A673 (cell line): Measurements from ENCODE around the gene DMC1.
"Not testable (repeated sequence)": the region's sequence is repeated elsewhere in the genome, so short reads cannot be mapped to it uniquely, and the experiment has no call there.

Source experiments
- CTCF ChIP-seq: fragments of 300-800, 200-600 bp; sonication (generic); conservative IDR thresholded peaks from 2 replicates; pipeline ENCODE4 v1.5.1; 2017; ENCODE audit warnings: low read depth, mild to moderate bottlenecking, antibody characterized with exemption, low read length, moderate library complexity, mixed read lengths
- EZH2 ChIP-seq: fragments of 200-600 bp; sonication (generic); IDR thresholded peaks from 2 replicates; pipeline ENCODE4 v1.6.1; 2017; ENCODE audit warnings: borderline replicate concordance, low read depth, mild to moderate bottlenecking, mixed read lengths, antibody characterized with exemption, low read length; ENCODE audit not compliant: poor library complexity, severe bottlenecking

DNA sequence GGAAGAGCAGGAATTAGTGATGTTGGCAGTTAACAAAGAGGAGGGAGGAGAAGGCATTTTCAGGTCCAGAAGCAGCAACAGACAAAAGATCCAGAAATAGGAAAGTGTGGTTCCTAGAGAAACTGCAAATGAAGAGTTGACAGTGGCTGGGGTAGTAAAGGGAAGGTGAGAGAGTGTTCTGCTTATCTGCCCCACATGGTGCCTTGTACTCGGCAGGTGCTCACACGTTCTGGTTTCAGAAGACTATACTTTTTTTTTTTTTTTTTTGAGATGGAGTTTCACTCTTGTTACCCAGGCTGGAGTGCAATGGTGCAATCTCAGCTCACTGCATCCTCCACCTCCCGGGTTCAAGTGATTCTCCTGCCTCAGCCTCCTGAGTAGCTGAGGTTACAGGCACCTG is 12.9 kb upstream of the DMC1 start:
- TF ChIP-seq CTCF, EZH2: not testable (repeated sequence)
